ENCODE measurements around the gene SMARCC1.
"Not testable (repeated sequence)": the region's sequence is repeated elsewhere in the genome, so short reads cannot be mapped to it uniquely, and the experiment has no call there.

Gene SMARCC1

DNA sequence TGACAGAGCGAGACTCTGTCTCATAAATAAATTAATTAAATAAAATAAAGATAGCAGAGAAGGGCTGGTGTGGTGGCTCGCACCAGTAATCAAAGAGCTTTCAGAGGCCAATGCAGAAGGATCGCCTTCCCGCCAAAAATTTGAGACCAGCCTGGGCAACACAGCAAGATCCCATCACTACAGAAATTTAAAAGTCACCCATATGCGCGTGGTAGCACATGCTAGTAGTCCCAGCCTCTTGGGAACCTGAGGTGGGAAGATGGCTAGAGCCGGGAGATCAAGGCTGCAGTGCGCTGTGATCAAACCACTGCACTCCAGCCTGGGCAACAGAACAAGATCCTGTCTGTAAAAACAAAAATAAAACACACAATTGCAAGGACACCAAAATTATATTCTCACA, 9.6 kb downstream of the SMARCC1 start:
- no peak for DNase-seq (ENCODE audit: extremely low read depth in 1 of 2, low read depth in 1 of 2)

DNA sequence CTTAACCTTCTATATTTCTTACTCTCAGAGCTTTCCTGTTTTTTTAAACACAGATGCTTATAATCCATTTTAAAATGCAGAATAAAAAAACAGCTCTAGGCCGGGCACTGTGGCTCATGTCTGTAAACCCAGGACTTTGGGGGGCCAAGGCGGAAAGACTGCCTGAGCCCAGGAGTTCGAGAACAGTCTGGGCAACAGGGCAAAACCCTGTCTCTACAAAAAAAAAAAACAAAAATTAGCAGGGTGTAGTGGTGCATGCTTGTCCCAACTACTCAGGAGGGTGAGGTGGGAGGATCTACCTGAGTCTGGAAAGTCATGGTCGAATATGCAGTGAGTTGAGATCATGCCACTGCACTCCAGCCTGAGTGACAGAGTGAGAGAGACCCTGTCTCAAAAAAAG, 15.5 kb downstream of the SMARCC1 start:
- no peak for DNase-seq (ENCODE audit: extremely low read depth in 1 of 2, low read depth in 1 of 2)

DNA sequence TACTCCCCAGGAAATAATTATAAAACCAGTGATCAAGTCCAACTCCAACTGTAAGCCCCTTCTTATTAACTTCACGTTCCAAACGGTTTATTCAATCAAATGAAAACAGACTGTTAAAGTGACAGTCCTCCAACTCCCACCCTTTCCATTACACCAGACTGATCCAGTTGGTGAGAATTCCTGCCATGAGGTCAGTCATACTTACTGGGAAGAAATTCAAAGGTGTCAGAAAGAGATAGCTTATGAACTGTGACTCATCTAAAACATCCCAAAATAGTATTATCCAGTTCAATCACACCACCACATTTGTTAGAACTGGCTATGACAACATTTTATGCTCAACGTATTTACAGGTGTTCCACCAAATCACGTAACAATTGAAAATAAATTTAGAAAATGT, 19.5 kb downstream of the SMARCC1 start:
- DNase-seq (ENCODE audit: extremely low read depth in 1 of 2, low read depth in 1 of 2) = no peak

GRCh38 chr3:47761046-47761445, 20.6 kb downstream of the SMARCC1 start:
- DNase-seq (ENCODE audit: extremely low read depth in 1 of 2, low read depth in 1 of 2) = no peak

DNA sequence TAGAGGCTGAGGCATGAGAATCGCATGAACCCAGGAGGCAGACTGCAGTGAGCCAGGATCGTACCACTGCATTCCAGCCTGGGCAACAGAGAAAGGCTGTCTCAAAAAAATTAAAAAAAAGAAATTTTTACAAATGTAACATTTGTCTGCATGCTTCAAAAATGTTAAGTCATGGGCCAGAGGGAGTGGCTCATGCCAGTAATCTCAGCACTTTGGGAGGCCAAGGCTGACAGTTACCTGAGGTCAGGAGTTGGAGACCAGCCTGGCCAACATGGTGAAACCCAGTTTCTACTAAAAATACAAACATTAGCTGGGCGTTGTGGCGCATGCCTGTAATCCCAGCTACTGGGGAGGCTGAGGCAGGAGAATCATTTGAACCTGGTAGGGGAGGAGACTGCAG, 21.5 kb downstream of the SMARCC1 start:
- DNase-seq (ENCODE audit: extremely low read depth in 1 of 2, low read depth in 1 of 2) = not testable (repeated sequence)

- DNase-seq (ENCODE audit: extremely low read depth in 1 of 2, low read depth in 1 of 2) = no peak
Measured at GRCh38 chr3:47758261-47759025, 23.2 kb downstream of the SMARCC1 start.

DNA sequence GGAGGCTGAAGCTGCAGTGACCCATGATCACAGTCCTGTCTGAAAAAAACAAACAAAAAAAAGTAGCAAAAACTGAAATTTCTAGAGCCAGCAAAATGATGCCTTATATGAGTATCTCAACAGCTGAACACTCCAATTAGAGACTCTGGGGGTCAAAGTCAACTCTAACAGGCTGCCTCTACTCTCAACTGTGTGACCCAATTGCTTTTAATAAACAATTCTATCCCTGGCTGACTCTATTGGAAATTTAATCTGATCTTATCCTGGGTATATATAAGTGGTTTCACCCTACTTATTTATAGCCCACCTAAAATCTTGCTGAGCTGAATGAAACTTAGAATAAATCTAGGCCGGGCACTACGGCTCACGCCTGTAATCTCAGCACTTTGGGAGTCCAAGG, 29.0 kb downstream of the SMARCC1 start:
- no peak for DNase-seq (ENCODE audit: extremely low read depth in 1 of 2, low read depth in 1 of 2)

DNA sequence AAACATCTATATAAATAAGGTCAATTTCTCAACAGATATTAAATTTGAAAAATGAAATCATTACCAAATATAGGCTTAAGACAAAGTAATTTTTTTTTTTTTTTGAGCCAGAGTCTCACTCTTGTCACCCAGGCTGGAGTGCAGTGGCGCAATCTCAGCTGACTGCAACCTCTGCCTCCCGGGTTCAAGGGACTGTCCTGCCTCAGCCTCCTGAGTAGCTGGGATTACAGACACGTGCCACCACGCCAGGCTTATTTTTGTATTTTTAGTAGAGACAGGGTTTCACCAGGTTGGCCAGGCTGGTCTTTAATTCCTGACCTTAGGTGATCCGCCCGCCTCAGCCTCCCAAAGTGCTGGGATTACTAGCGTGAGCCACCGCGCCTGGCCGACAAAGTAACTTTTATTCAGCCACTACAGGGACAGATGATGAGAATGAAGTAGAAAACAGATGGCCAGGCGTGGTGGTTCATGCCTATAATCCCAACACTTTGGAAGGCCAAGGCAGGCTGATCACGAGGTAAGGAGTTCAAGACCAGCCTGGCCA, 30.8 kb downstream of the SMARCC1 start:
- not testable (repeated sequence) for DNase-seq (ENCODE audit: extremely low read depth in 1 of 2, low read depth in 1 of 2)

- DNase-seq (ENCODE audit: extremely low read depth in 1 of 2, low read depth in 1 of 2) = no peak
Measured at GRCh38 chr3:47747558-47747957, 34.1 kb downstream of the SMARCC1 start.

GRCh38 chr3:47746264-47746663, 35.4 kb downstream of the SMARCC1 start:
- no peak for DNase-seq (ENCODE audit: extremely low read depth in 1 of 2, low read depth in 1 of 2)

GRCh38 chr3:47743855-47744254, 37.8 kb downstream of the SMARCC1 start:
- no peak for DNase-seq (ENCODE audit: extremely low read depth in 1 of 2, low read depth in 1 of 2)

DNA sequence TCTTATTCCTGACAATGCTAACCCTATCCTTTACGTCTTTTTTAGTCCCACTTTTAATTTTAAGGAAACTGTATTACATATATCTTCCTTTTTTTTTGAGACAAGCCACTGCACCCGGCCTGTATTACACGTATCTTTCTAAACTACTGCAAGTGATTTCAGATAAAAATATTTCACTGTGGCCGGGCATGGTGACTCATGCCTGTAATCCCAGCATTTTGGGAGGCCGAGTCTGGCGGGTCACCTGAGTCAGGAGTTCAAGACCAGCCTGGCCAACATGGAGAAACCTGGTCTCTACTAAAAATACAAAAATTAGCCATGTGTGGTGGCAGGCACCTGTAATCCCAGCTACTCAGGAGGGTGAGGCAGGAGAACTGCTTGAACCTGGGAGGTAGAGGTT, 38.3 kb downstream of the SMARCC1 start:
- DNase-seq (ENCODE audit: extremely low read depth in 1 of 2, low read depth in 1 of 2) = not testable (repeated sequence)

GRCh38 chr3:47741925-47742324, 39.8 kb downstream of the SMARCC1 start:
- DNase-seq (ENCODE audit: extremely low read depth in 1 of 2, low read depth in 1 of 2) = no peak

DNA sequence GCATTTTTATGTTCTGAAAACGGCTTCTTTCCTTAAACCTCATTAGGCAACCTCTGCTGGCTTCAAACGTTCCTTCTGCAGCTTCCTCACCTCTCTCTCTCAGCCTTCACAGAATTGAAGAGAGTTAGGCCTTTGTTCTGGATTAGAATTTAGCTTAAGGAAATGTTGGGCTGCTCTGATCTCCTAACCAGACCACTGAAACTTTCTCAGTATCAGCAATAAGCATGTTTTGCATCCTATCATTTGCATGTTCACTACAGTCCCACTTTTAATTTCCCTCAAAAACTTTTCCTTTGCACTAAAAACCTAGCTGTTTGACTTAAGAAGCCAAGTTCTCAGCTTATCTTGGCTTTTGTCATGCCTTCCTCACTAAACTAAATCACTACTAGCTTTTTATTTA, 49.5 kb downstream of the SMARCC1 start:
- DNase-seq (ENCODE audit: extremely low read depth in 1 of 2, low read depth in 1 of 2) = no peak

DNA sequence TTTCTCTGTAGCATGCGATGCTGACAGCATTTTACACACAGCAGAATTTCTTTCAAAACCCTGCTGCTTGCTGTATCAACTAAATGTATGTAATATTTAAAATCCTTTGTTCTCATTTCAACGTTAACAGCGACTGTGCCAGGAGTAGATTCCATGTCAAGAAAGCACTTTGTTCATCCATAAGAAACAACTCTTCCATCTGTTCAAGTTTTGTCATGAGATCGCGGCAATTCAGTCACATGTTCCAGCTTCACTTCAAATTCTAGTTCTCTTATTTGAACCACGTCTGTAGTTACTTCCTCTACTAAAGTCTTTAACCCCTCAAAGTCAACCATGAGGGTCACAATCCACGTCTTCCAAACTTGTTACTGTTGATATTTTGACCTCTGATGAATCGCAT, 50.6 kb downstream of the SMARCC1 start:
- DNase-seq (ENCODE audit: extremely low read depth in 1 of 2, low read depth in 1 of 2) = no peak

DNA sequence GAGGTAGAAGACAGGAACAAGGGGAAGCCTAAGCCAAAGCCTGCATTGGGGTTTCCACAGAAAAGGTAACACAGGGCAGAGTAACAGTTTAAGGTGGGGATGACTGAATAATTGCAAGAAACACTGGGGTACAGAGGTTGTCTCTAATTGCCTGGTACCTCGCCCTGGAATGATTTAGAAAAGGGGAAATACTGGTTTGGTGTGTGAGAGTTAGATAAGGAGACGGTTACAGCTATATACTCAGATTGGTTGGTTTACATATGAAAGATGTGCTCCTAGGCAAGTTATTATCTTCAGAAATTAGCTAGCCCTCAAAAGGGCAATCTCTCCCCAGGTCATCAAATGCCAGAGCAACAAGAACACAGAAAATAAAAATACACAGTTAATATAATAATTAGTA, 58.8 kb downstream of the SMARCC1 start:
- no peak for DNase-seq (ENCODE audit: extremely low read depth in 1 of 2, low read depth in 1 of 2)

GRCh38 chr3:47717448-47717847, 64.2 kb downstream of the SMARCC1 start:
- not testable (repeated sequence) for DNase-seq (ENCODE audit: extremely low read depth in 1 of 2, low read depth in 1 of 2)

DNA sequence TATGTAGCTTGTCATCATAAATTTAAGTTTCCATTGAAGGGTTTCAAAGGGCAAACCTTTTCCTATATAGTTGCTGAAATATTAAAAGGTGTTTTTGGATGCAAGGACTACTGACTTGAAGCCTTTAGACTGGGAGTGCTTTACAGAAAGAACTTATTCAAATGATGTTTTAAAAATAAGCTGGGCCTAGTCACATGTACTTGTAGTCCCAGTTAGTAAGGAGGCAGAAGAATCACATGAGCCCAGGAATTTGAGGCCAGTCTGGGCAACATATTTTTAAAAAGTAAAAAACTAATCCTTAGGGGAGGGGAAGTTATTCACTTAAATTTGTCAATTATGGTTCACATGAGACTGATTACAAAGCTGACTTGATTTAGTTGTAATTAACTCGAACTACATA, 65.0 kb downstream of the SMARCC1 start:
- no peak for DNase-seq (ENCODE audit: extremely low read depth in 1 of 2, low read depth in 1 of 2)

DNA sequence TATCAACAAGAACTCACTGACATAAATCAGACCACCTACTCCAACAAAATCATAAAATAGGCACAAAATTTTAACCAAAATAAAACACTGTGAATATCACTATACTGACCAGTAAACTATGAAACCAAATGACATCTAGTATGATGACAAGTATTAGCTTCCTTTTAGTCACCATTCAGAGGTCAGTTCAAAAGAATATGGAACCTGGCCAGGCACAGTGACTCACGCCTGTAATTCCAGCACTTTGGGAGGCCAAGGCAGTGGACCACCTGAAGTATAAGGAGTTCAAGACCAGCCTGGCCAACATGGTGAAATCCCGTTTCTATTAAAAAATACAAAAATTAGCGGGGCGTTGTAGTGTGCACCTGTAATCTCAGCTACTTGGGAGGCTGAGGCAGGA, 65.8 kb downstream of the SMARCC1 start:
- DNase-seq (ENCODE audit: extremely low read depth in 1 of 2, low read depth in 1 of 2) = no peak

DNA sequence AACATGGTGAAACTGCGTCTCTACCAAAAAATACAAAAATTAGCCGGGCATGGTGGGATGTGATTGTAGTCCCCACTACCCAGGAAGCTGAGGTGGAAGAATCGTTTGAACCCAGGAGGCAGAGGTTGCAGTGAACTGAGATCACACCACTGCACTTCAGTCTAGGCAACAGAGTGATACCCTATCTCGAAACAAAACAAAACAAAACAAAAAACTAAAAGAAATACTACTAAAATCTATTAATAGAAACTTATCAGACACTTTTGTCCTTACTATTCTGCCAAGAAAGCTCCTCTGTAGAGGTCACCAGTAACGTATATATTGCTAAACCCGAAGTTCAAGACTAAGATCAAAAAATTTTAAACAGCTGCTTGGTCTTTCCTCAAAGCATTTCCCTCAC, 67.1 kb downstream of the SMARCC1 start:
- no peak for DNase-seq (ENCODE audit: extremely low read depth in 1 of 2, low read depth in 1 of 2)

DNA sequence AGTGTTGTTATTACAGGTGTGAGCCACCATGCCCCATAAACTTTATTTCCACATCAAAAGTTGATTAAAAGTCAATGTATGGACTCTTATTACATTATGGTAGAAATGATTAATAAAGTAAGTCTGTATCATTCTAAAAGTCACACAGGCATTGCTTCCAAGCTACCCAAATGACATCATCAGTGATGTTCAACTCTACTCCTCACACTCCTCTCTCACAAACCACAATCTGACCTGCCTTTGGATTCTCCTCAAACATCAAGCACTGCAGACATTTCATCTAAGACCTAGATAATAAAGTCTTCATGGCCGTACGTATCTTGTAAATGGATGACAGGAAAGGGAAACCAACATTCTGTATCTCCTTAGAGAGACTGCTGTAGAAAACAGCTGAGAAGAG, 68.0 kb downstream of the SMARCC1 start:
- no peak for DNase-seq (ENCODE audit: extremely low read depth in 1 of 2, low read depth in 1 of 2)

GRCh38 chr3:47712398-47712797, 69.3 kb downstream of the SMARCC1 start:
- no peak for DNase-seq (ENCODE audit: extremely low read depth in 1 of 2, low read depth in 1 of 2)

- DNase-seq (ENCODE audit: extremely low read depth in 1 of 2, low read depth in 1 of 2) = no peak
Measured at GRCh38 chr3:47711596-47711995, 70.1 kb downstream of the SMARCC1 start.

Measured in stimulated activated CD8-positive, alpha-beta memory T cell treated with anti-CD3 and anti-CD28 coated beads, Interleukin-7, amount 100 ng/mL, for 48 hours (primary cell).